ENCODE measurements around the gene TSPO2.
"Not testable (repeated sequence)": the region's sequence is repeated elsewhere in the genome, so short reads cannot be mapped to it uniquely, and the experiment has no call there.

Gene TSPO2, protein sequence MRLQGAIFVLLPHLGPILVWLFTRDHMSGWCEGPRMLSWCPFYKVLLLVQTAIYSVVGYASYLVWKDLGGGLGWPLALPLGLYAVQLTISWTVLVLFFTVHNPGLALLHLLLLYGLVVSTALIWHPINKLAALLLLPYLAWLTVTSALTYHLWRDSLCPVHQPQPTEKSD

DNA sequence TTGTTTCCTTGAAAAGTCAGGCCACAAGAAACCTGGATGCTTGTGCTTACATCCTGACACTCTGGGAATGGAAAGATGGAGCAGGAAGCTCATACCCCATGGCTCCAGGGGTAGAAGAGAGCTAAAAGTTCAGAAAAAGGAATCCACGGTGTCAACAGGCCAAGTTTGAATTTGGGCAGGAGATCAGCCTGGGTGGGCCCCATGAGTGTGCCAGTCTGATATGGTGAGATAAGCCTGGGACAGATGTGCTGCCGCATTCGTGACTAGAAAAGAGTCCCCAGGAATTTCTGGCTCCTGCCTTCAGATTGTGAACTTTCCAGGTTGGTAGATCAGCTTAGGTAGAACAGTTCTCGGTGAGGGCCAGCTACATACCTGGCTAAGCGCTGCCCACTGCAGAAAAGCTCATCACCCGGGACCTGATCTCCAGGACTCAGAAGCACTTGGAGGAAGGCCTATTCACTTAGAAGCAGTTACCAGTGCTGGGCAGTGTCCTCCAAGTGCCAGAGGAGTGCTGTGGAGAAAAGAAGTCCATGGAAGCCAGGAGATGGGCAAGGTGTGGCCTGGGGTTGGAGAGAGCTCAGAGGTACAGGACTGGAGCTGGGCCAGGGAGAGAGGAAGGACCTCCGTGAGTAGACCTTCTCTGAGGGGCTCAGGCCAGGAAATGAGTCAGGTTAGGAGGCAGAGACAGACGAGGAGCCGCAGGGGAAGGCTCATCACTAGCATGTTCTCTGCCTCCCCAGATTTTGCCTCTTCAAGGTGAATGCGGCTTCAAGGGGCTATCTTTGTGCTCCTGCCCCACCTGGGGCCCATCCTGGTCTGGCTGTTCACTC lies at the start of gene TSPO2:
TSS of gene TSPO2 (plus strand) at position 242 of the 830 bp plus-strand sequence. CDS start at position 761, 519 bp downstream.
- Histone ChIP-seq H3K9me3 (ENCODE audit: control insufficient read depth, low read depth, low read length) (no peaks in the 10 kb centered on the region), H3K4me1 (ENCODE audit: control insufficient read depth, low read depth, low read length) (peaks cover 3% of the 10 kb centered on the region), H3K9ac (ENCODE audit: low read length) (no peak within 1 kb of the TSS), H3K27ac (ENCODE audit: low read length) (no peak within 1 kb of the TSS), H3K36me3 (ENCODE audit: control insufficient read depth, low read depth, low read length) (no peaks in the 10 kb centered on the region), H3K4me3 (ENCODE audit: low read length) (no peak within 1 kb of the TSS), H3K27me3 (ENCODE audit: control insufficient read depth, insufficient read depth, low read length) (no peaks in the 10 kb centered on the region)

DNA sequence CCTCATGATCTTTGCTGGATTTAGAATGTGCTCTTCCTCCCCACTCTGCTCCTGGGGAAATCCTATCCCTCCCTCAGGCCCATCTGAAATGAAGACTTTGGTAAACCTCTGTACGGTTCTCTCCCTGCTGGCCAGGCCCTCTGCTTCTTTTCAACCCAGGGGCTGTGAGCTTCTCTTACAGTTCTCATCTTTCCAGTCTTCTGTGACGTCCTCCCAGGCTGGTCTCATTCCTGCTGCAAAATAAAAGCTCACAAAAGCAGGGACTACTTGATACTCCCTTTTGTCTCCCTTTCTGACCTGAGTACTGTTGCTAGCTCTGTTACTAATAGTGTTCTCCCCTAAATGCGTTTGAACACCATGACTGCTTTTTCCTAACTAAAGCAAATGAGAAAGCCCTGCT lies 49.5 kb upstream of the TSPO2 start:
- no peak overlapping the region for H3K9ac ChIP-seq (ENCODE audit: low read length)
- no peaks in the 10 kb centered on the region for H3K27me3 ChIP-seq (ENCODE audit: control insufficient read depth, insufficient read depth, low read length)
- peaks cover 23% of the 10 kb centered on the region for H3K4me1 ChIP-seq (ENCODE audit: control insufficient read depth, low read depth, low read length)
- no peak overlapping the region for H3K27ac ChIP-seq (ENCODE audit: low read length)
- H3K36me3 ChIP-seq (ENCODE audit: control insufficient read depth, low read depth, low read length) = no peaks in the 10 kb centered on the region
- no peaks in the 10 kb centered on the region for H3K9me3 ChIP-seq (ENCODE audit: control insufficient read depth, low read depth, low read length)
- no peak overlapping the region for H3K4me3 ChIP-seq (ENCODE audit: low read length)

DNA sequence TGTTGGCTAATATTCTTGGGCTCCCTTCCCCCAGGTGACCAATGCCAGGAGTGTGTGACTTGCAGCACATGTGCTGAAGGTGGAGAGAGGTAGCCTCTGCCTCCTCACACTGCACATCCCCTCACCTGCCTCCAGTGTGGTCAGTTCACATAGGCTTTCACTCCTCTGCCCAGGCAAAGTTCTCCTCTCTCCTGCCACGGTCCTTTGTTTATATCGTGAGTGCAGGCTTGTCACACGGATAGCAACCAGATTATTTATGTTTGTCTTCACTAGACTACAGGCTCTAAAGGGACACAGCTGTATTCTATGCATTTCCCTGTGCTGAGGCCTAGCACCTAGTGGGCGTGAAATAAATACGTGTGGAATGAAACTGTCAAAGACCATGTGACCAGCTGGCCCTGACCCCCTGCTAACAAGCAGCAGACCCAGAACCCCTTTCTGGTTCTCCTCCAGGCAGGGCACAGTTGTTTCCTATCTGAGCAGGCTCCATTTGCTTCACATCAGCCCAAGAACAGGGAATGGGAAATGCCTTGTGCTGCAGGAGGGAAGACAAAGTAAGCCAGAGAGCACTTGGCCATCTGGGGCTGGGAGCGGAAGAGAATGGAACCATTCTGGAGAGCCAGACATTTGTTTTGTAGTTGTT lies 45.6 kb upstream of the TSPO2 start:
- H3K9ac ChIP-seq (ENCODE audit: low read length) = peak overlapping the region; percentile 60
- no peaks in the 10 kb centered on the region for H3K36me3 ChIP-seq (ENCODE audit: control insufficient read depth, low read depth, low read length)
- no peaks in the 10 kb centered on the region for H3K9me3 ChIP-seq (ENCODE audit: control insufficient read depth, low read depth, low read length)
- H3K4me1 ChIP-seq (ENCODE audit: control insufficient read depth, low read depth, low read length) = peaks cover 46% of the 10 kb centered on the region
- no peaks in the 10 kb centered on the region for H3K27me3 ChIP-seq (ENCODE audit: control insufficient read depth, insufficient read depth, low read length)
- peak overlapping the region; percentile 29 for H3K4me3 ChIP-seq (ENCODE audit: low read length)
- peak overlapping the region; percentile 77 for H3K27ac ChIP-seq (ENCODE audit: low read length)

DNA sequence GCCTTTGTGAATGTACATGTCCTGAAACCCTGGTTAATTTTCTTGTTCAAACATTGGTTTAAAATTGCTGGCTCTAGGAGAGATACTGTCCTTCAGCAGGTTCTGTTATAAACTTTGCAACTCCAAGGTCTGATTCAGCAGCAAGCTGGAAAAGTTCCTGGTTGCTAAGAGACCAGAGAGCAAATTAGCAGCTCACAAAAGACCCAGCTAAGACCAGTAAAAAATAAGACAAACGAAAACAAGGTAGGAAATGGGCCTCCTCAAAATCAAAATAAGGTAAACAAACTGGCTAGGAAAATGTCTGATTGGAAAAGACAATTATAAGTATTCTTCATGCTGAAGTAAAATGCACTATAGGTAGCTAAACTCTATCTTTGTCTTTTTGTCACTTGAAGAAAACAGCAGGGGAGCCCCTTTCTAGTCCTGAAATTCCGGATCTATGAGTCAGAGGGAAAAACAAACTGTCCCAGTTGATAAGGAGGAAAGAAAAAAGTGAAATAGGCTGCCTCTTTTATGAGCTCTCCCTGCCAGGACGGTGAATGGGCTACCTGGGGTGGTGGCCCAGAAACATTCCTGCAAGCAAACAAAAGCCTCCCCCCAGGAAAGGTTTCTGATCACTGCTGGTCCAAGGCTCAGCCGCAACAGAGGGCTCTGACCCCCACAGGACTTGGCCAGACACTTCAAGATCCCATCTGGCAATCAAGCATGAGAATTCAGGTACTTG lies 44.9 kb upstream of the TSPO2 start:
- Histone ChIP-seq H3K27ac (ENCODE audit: low read length) (peak overlapping the region; percentile 77), H3K4me3 (ENCODE audit: low read length) (peak overlapping the region; percentile 29), H3K27me3 (ENCODE audit: control insufficient read depth, insufficient read depth, low read length) (no peaks in the 10 kb centered on the region), H3K9me3 (ENCODE audit: control insufficient read depth, low read depth, low read length) (no peaks in the 10 kb centered on the region), H3K9ac (ENCODE audit: low read length) (peak overlapping the region; percentile 60), H3K4me1 (ENCODE audit: control insufficient read depth, low read depth, low read length) (peaks cover 46% of the 10 kb centered on the region), H3K36me3 (ENCODE audit: control insufficient read depth, low read depth, low read length) (no peaks in the 10 kb centered on the region)

DNA sequence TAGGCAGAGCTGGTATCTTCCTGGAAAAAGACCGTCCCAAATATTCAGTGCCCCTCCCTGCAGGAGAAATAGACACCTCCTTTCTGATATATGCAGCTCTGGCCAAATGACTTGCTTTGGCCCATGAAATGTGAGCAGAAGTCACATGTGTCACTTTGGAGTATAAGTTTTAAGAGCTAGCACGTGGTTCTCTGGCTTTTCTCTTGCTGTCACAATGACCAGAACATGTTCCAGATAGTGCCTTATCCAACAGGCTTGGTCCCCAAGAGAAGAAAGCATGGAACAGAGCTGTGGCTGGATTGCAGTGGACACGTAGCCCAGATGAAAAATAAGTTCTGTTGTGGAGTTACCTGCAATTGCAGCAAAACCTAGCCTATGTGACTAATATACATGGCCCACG lies 43.6 kb upstream of the TSPO2 start:
- H3K9ac ChIP-seq (ENCODE audit: low read length) = no peak overlapping the region
- no peaks in the 10 kb centered on the region for H3K36me3 ChIP-seq (ENCODE audit: control insufficient read depth, low read depth, low read length)
- peaks cover 42% of the 10 kb centered on the region for H3K4me1 ChIP-seq (ENCODE audit: control insufficient read depth, low read depth, low read length)
- no peak overlapping the region for H3K27ac ChIP-seq (ENCODE audit: low read length)
- H3K9me3 ChIP-seq (ENCODE audit: control insufficient read depth, low read depth, low read length) = no peaks in the 10 kb centered on the region
- H3K4me3 ChIP-seq (ENCODE audit: low read length) = no peak overlapping the region
- H3K27me3 ChIP-seq (ENCODE audit: control insufficient read depth, insufficient read depth, low read length) = no peaks in the 10 kb centered on the region

DNA sequence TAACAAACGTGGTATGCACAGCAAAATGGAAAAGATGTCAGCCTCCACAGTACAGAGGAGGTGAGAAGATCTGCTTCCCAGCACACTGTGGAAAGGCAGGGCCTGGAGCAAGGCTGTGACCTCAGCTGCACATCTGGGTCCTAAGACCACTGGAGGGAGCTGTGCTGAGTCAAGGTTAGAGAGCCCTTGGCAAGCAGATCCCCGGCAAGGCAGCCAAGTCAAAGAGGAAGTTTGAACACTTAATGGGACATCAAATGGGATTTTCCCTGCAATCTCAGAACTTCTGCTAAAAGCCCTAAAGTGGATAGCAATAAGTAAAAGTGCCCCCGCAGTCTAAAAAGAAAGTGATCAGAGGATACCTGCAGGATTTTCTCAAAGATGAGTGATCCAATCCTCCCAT lies 42.7 kb upstream of the TSPO2 start:
- H3K4me3 ChIP-seq (ENCODE audit: low read length) = no peak overlapping the region
- H3K4me1 ChIP-seq (ENCODE audit: control insufficient read depth, low read depth, low read length) = peaks cover 42% of the 10 kb centered on the region

DNA sequence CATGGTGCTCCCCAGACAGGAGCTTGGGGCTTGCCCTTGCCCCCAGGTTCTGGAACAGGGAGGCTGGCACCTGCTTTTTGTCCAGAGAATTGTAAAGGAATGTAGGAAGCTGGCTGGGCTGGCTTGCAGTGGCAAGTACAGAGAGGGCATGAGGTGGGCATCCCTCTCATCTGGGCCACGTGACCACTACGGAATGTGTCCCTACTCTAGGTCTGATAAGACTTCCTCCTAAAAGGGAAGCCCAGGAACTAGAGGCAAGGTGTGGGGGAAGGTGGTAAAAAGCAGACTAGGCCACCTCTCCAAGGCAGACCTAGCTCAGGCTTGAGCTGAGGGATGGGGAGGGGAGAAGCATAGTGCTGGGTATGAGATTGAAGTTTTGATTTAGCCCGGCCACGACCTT lies 42.0 kb upstream of the TSPO2 start:
- Histone ChIP-seq H3K36me3 (ENCODE audit: control insufficient read depth, low read depth, low read length) (no peaks in the 10 kb centered on the region), H3K9ac (ENCODE audit: low read length) (no peak overlapping the region), H3K4me3 (ENCODE audit: low read length) (no peak overlapping the region), H3K9me3 (ENCODE audit: control insufficient read depth, low read depth, low read length) (no peaks in the 10 kb centered on the region), H3K27me3 (ENCODE audit: control insufficient read depth, insufficient read depth, low read length) (no peaks in the 10 kb centered on the region), H3K27ac (ENCODE audit: low read length) (no peak overlapping the region), H3K4me1 (ENCODE audit: control insufficient read depth, low read depth, low read length) (peaks cover 42% of the 10 kb centered on the region)

More for the DNA sequence above, 42.7 kb upstream of the TSPO2 start:
- Histone ChIP-seq H3K9ac (ENCODE audit: low read length) (no peak overlapping the region), H3K9me3 (ENCODE audit: control insufficient read depth, low read depth, low read length) (no peaks in the 10 kb centered on the region), H3K36me3 (ENCODE audit: control insufficient read depth, low read depth, low read length) (no peaks in the 10 kb centered on the region), H3K27ac (ENCODE audit: low read length) (no peak overlapping the region), H3K27me3 (ENCODE audit: control insufficient read depth, insufficient read depth, low read length) (no peaks in the 10 kb centered on the region)

DNA sequence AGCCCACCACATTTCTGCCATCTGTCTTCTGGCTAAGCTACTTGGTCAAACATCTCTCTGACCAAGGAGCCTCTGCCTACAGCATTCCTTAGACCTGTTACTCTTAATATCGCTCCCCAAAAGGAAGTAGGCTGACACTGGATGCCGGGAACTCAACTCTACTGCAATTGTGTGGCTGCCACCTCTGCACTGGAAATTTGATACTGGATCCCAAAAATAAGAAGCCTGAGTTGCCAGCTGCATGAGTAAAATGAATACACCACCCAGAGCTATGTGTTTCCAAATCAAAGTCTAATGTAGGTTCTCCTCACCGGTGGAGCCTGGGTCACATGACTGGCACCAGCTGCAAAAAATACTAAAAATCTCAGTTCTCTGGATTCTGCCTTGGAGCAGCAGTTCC lies 40.1 kb upstream of the TSPO2 start:
- H3K36me3 ChIP-seq (ENCODE audit: control insufficient read depth, low read depth, low read length) = no peaks in the 10 kb centered on the region
- H3K27me3 ChIP-seq (ENCODE audit: control insufficient read depth, insufficient read depth, low read length) = no peaks in the 10 kb centered on the region
- H3K27ac ChIP-seq (ENCODE audit: low read length) = no peak overlapping the region
- H3K4me3 ChIP-seq (ENCODE audit: low read length) = no peak overlapping the region
- no peak overlapping the region for H3K9ac ChIP-seq (ENCODE audit: low read length)
- peaks cover 30% of the 10 kb centered on the region for H3K4me1 ChIP-seq (ENCODE audit: control insufficient read depth, low read depth, low read length)
- H3K9me3 ChIP-seq (ENCODE audit: control insufficient read depth, low read depth, low read length) = no peaks in the 10 kb centered on the region

DNA sequence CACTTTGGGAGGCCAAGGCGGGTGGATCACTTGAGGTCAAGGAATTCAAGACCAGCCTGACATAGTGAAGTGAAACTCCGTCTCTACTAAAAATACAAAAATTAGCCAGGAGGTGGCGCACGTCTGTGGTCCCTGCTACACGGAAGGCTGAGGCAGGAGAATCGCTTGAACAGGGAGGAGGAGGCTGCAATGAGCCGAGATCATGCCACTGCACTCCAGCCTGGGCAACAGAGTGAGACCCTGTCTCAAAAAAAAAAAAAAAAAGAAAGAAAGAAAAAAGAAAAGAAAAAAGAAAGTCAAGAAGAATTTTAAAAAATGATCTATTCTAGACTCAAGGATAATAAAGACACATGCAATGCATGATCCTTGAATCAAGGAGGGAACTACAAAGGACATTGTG lies 36.0 kb upstream of the TSPO2 start:
- H3K27ac ChIP-seq (ENCODE audit: low read length); H3K4me3 ChIP-seq (ENCODE audit: low read length); H3K9me3 ChIP-seq (ENCODE audit: control insufficient read depth, low read depth, low read length); H3K4me1 ChIP-seq (ENCODE audit: control insufficient read depth, low read depth, low read length); H3K9ac ChIP-seq (ENCODE audit: low read length); H3K27me3 ChIP-seq (ENCODE audit: control insufficient read depth, insufficient read depth, low read length); H3K36me3 ChIP-seq (ENCODE audit: control insufficient read depth, low read depth, low read length): not testable (repeated sequence)

DNA sequence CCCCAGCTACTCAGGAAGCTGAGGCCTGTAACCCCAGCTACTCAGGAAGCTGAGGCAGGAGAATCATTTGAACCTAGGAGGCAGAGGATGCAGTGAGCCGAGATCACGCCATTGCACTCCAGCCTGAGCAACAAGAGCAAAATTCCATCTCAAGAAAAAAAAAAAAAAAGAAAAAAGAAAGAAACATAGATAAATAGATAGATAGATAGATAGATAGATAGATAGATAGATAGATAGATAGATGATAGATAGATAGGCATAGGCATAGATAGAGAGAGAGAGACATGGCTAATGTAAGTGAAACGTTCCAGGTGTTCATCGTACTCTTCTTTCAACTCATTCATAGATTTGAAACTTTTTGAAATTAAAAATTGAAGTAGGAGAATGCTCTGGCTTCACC lies 35.3 kb upstream of the TSPO2 start:
- H3K27ac ChIP-seq (ENCODE audit: low read length); H3K27me3 ChIP-seq (ENCODE audit: control insufficient read depth, insufficient read depth, low read length); H3K4me1 ChIP-seq (ENCODE audit: control insufficient read depth, low read depth, low read length); H3K36me3 ChIP-seq (ENCODE audit: control insufficient read depth, low read depth, low read length); H3K9me3 ChIP-seq (ENCODE audit: control insufficient read depth, low read depth, low read length); H3K9ac ChIP-seq (ENCODE audit: low read length); H3K4me3 ChIP-seq (ENCODE audit: low read length): not testable (repeated sequence)

DNA sequence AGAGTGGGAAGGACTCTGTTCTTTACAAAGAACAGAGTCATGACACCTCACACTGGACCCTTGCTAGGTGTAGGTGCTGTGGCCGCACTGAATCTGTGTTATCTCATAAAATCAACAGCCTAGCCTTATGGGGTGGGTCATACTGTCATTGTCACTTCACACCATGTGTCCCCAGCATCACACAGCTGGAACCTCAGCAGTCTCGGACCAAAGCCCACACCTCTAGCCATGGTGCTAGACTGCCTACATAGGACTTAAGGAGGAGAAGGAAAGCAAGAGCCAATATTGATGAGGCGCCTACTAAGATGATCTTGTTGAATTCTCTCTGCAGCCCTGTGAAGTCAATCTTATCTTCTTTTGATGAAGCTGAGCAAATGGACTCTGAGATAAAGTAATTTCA lies 34.3 kb upstream of the TSPO2 start:
- no peak overlapping the region for H3K4me3 ChIP-seq (ENCODE audit: low read length)
- no peak overlapping the region for H3K27ac ChIP-seq (ENCODE audit: low read length)
- H3K9ac ChIP-seq (ENCODE audit: low read length) = no peak overlapping the region
- no peaks in the 10 kb centered on the region for H3K36me3 ChIP-seq (ENCODE audit: control insufficient read depth, low read depth, low read length)
- peaks cover 4% of the 10 kb centered on the region for H3K4me1 ChIP-seq (ENCODE audit: control insufficient read depth, low read depth, low read length)
- no peaks in the 10 kb centered on the region for H3K27me3 ChIP-seq (ENCODE audit: control insufficient read depth, insufficient read depth, low read length)
- H3K9me3 ChIP-seq (ENCODE audit: control insufficient read depth, low read depth, low read length) = no peaks in the 10 kb centered on the region
